GM12878 (cell line): ENCODE results near the gene CCDC27. TPM values are rescaled to one million over a fixed set of nuclear protein-coding genes. Genes with fewer than 3 reads are reported as not detected.

Source experiments
- ATAC-seq: fragments of 200-7000 bp; cut with Tn5 transposase; 3 replicates; pipeline ENCODE4 v1.9.1; 2020; ENCODE audit warnings: mild to moderate bottlenecking, moderate library complexity
- BruUV-seq: library from RNA; stranded (reverse); fragments of 400-500 nt; replicated peaks from 2 replicates; lab custom pipeline; 2021; lab: Mats Ljungman, UMichigan
- CTCF ChIA-PET: fragments of 300-600 bp; sonication (Branson Sonifier 250); formaldehyde crosslinking; extraction: SDS; loops from one replicate; lab custom pipeline; 2021; ENCODE audit warnings: inconsistent platforms; lab: Yijun Ruan, JAX
- POLR2A ChIA-PET: fragments of 350-600 bp; formaldehyde crosslinking; extraction: SDS; loops from one replicate; lab custom pipeline; 2021; ENCODE audit warnings: inconsistent platforms; lab: Charles Lee
- RAD21 ChIA-PET: fragments of 300-600 bp; sonication (Branson Sonifier 250); formaldehyde crosslinking; loops from one replicate; lab custom pipeline; 2023; ENCODE audit warnings: antibody characterized with exemption; ENCODE audit not compliant: unreplicated experiment; lab: Charles Lee
- SMC1A ChIA-PET: fragments of 300-600 bp; sonication (Branson Sonifier 250); formaldehyde crosslinking; loops from one replicate; lab custom pipeline; 2023; ENCODE audit not compliant: unreplicated experiment, uncharacterized antibody; lab: Charles Lee
- DNase-seq: peaks from one replicate; pipeline ENCODE4 v3.0.0-alpha.2; 2011; ENCODE audit warnings: low read depth, low spot score
- FAIRE-seq: peaks from 3 replicates; lab custom pipeline; 2011; peaks lifted over from hg19 to GRCh38; lab: Jason Lieb, UNC
- H2AFZ ChIP-seq: 2 replicates; pipeline ENCODE4 v1.6.0; 2011; ENCODE audit warnings: low read depth, low read length, control low read depth; ENCODE audit not compliant: control insufficient read depth
- H3K27ac ChIP-seq: 2 replicates; pipeline ENCODE4 v1.5.1; 2011; ENCODE audit warnings: control low read depth; ENCODE audit not compliant: control insufficient read depth, insufficient read depth
- H3K27me3 ChIP-seq, 2 experiments: replicated peaks in 1 of 2; 2 replicates each; pipeline versions ENCODE4 v1.6.0 to v1.6.1; 2011; ENCODE audit warnings: low read length in 1 of 2; ENCODE audit not compliant: control insufficient read depth in 2 of 2, insufficient read depth in 2 of 2
- H3K36me3 ChIP-seq, 2 experiments: 2 replicates each; pipeline ENCODE4 v1.5.1; 2011; ENCODE audit warnings: low read length in 1 of 2; ENCODE audit not compliant: control insufficient read depth in 2 of 2, insufficient read depth in 2 of 2
- H3K4me1 ChIP-seq: 2 replicates; pipeline ENCODE4 v1.6.1; 2011; ENCODE audit warnings: mild to moderate bottlenecking, low read length, moderate library complexity, mixed read lengths; ENCODE audit not compliant: control insufficient read depth, insufficient read depth
- H3K4me2 ChIP-seq: 2 replicates; pipeline ENCODE4 v1.6.0; 2011; ENCODE audit warnings: control low read depth; ENCODE audit not compliant: control insufficient read depth, insufficient read depth
- H3K4me3 ChIP-seq: fragments of 200-600 bp; sonication (generic); 2 replicates; pipeline ENCODE4 v1.5.1; 2016
- H3K79me2 ChIP-seq: 2 replicates; pipeline ENCODE4 v1.6.0; 2011; ENCODE audit warnings: low read length; ENCODE audit not compliant: control insufficient read depth, insufficient read depth
- H3K9ac ChIP-seq: 2 replicates; pipeline ENCODE4 v1.8.0; 2011; ENCODE audit warnings: low read length, control low read depth, mixed read lengths; ENCODE audit not compliant: control insufficient read depth, insufficient read depth
- H3K9me3 ChIP-seq: replicated peaks from 3 replicates; pipeline ENCODE4 v1.5.1; 2011; ENCODE audit warnings: mild to moderate bottlenecking, low read length; ENCODE audit not compliant: control insufficient read depth, insufficient read depth
- H4K20me1 ChIP-seq: 2 replicates; pipeline ENCODE4 v1.6.0; 2011; ENCODE audit not compliant: control insufficient read depth, insufficient read depth
- BMI1 ChIP-seq: fragments of 450-650 bp; IDR thresholded peaks from 2 replicates; pipeline ENCODE4 v1.6.1; 2016; ENCODE audit warnings: mild to moderate bottlenecking, moderate library complexity, borderline replicate concordance
- CREM ChIP-seq: IDR thresholded peaks from 2 replicates; pipeline ENCODE4 v1.6.1; 2014; ENCODE audit warnings: antibody characterized with exemption, low read depth
- NFXL1 ChIP-seq: fragments of 450-650 bp; IDR thresholded peaks from 2 replicates; pipeline ENCODE4 v1.6.1; 2017; ENCODE audit warnings: antibody characterized with exemption, mild to moderate bottlenecking, borderline replicate concordance
- SPI1 ChIP-seq: IDR thresholded peaks from 2 replicates; pipeline ENCODE4 v1.6.1; 2011; ENCODE audit warnings: low read depth, mild to moderate bottlenecking, low read length, moderate library complexity, borderline replicate concordance; ENCODE audit not compliant: insufficient read depth
- SRF ChIP-seq, 2 experiments: IDR thresholded peaks; 2 replicates each; pipeline ENCODE4 v1.6.1; 2011; ENCODE audit warnings: low read depth in 2 of 2, low read length in 2 of 2, mild to moderate bottlenecking in 1 of 2, moderate library complexity in 1 of 2
- WGBS: methylation state at CpG from one replicate; pipeline ENCODE4 v1.1.6; 2016; ENCODE audit warnings: low lambda C conversion rate; ENCODE audit not compliant: insufficient replicate concordance, insufficient coverage; ENCODE audit errors: missing lambda C conversion rate; 5-methylcytosine and 5-hydroxymethylcytosine counted together
- in situ Hi-C: fragments of 300-500 bp; cut with MboI; formaldehyde crosslinking; loops from 9 replicates; pipeline ENCODE4 v1.14.3; 2018; ENCODE audit warnings: mixed read lengths
- intact Hi-C: fragments of 100-400 bp; cut with micrococcal nuclease; formaldehyde crosslinking; loops from one replicate; pipeline ENCODE4 v1.14.2; 2022; ENCODE audit not compliant: unreplicated experiment
- polyA plus RNA-seq, 11 experiments: library from polyadenylated mRNA; depleted of rRNA in 4 of 11; unstranded in 6 of 11; stranded (reverse) in 5 of 11; fragments of >200 nt; fragmentation: Nextera tagmentation in 4 of 11; fragmentation: Illumina TruSeq in 1 of 11; extraction: Ambion mirVana in 4 of 11; extraction: Trizol in 1 of 11; gene quantifications; 1 replicate in 1 of 11; 2 replicates in 10 of 11; pipeline versions ENCODE4 v1.2.1 to v1.2.3, GENCODE V29; 2011 to 2016; ENCODE audit warnings: inconsistent platforms in 2 of 11, missing spikeins in 2 of 11, low read depth in 1 of 11
- total RNA-seq, 4 experiments: library from RNA; depleted of rRNA in 3 of 4; stranded (reverse); fragments of >200 nt in 3 of 4; fragmentation: Illumina TruSeq in 1 of 4; extraction: Trizol in 1 of 4; gene quantifications; 2 replicates each; pipeline versions ENCODE4 v1.2.1 to v1.2.3, GENCODE V29; 2013 to 2021
- TF ChIP-seq, protein P1 (sequence below): IDR thresholded peaks from 2 replicates; pipeline ENCODE4 v1.6.1; 2011; ENCODE audit warnings: low read depth, low read length, improper control_type of control experiment, borderline replicate concordance

The CCDC27 gene
- total and polyA plus RNA-seq, 10 of the 15 experiments (the other 5 are each of a cell fraction or from before 2014, with no cell fraction given): 0.05 TPM; not detected in 9

DNA sequence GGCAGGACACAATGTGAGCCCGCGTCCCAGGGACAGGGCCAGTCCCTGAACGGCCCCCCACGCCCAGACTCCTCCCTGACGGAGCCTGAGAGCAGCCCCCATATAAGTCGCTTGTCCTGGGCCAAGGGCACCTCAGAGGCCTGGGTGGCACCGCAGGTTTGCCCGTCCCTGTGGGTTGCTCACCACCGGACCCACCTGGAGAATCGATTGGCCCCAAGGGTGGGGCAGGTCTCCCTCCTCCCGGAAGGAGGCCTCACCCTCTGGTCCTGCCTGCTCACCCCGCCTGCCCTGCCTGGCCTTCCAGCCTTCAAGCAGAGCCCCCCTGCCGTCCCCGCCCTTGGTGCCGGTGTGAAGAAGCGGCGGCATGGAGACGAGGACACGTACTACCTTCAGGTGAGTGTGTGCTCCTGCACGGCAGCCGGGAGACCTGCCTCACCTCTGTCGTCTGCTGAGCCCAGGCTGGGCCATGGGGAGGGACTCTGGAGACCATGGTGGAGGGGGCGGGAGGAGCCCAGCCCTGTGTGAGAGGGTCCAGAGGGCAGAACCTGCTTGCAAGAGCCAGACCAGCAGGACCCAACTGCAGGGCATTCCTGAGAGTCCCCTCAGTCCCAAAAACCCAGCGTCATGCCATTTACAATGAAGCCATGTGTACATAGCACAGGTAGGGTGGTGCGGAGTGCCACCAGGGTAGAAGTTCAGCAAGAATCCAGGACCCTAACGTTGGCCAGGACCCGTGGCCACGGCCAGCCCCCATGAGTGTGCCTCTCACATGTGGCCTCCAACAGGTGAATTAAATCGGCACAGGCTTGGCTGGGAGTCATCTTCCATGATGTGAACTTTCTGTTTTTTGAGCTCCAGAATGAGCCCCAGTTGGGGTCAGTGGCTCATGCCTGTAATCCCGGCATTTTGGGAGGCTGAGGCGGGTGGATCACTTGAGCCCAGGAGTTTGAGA, 24.1 kb upstream of the CCDC27 start:
- FAIRE-seq: no peak
- ChIA-PET RAD21 (no interaction called here), SMC1A (interaction anchor here (0.9 kb wide), 1 partner anchor 80 kb away, joined by 3 read pairs; no protein-coding TSS in a partner anchor), CTCF (interaction anchor here (0.7 to 1.1 kb wide), 3 partner anchors 11 to 106 kb away, joined by 3 to 5 read pairs (median 3); no protein-coding TSS in a partner anchor), POLR2A (no interaction called here)
- Histone ChIP-seq H3K27me3 (no peaks in the 10 kb centered on the region), H3K9ac (no peak overlapping the region), H3K9me3 (no peaks in the 10 kb centered on the region), H4K20me1 (no peaks in the 10 kb centered on the region), H3K27ac (no peak overlapping the region), H3K36me3 (peaks cover 0 to 24% of the 10 kb centered on the region in 2 experiments; a peak in 2 of 4 replicates), H3K4me2 (no peak overlapping the region), H2AFZ (no peak overlapping the region), H3K79me2 (no peaks in the 10 kb centered on the region), H3K4me1 (no peaks in the 10 kb centered on the region), H3K4me3 (no peak overlapping the region)
- DNase-seq: no peak
- in situ Hi-C loops (no loop called here), intact Hi-C loops (no loop called here)
- 73% methylated on average over 26 of the region's 31 CpGs for WGBS
- no TSS peak for BruUV-seq
- TF ChIP-seq BMI1 (no peak), SRF (IDR thresholded peaks at IDR 0.05; ENCODE audit: low read depth in 2 of 2, low read length in 2 of 2) (no peak), SPI1 (no peak), CREM (no peak), NFXL1 (no peak)
- TF ChIP-seq, protein P1, sequence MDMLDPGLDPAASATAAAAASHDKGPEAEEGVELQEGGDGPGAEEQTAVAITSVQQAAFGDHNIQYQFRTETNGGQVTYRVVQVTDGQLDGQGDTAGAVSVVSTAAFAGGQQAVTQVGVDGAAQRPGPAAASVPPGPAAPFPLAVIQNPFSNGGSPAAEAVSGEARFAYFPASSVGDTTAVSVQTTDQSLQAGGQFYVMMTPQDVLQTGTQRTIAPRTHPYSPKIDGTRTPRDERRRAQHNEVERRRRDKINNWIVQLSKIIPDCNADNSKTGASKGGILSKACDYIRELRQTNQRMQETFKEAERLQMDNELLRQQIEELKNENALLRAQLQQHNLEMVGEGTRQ: no peak
- ATAC-seq: no peak
